GM12892 (cell line): ENCODE measurements around the gene STYK1.

Experiments used
- POLR2AphosphoS5 ChIP-seq: IDR thresholded peaks from 2 replicates; pipeline ENCODE4 v1.6.1; 2011; ENCODE audit warnings: low read depth, low read length, control low read depth
- TAF1 ChIP-seq: IDR thresholded peaks from 2 replicates; pipeline ENCODE4 v1.6.1; 2011; ENCODE audit warnings: low read depth, mild to moderate bottlenecking, control low read depth, low read length, borderline replicate concordance

DNA sequence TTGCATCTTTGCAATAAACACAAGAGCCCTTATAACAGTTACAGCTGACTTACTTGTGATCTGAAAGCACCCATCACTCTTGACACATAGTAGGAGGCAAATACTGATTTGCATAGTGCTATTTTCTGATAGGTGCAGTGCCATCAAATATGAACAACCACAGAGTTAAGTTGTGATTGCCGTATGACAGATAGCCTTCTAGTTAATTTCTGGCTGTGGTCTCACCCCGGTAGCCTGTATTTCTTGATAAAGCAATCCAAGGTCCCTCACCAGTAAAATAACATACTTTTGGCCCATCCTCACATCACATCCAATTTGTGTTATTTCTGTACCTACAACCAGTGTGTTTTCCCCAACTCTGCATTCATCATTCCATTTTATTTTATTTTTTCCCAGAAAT is 23.3 kb upstream of the STYK1 start:
- no peak for TF ChIP-seq TAF1
- TF ChIP-seq POLR2AphosphoS5: no peak
